ENCODE data around the gene CRB2.

The CRB2 gene

DNA sequence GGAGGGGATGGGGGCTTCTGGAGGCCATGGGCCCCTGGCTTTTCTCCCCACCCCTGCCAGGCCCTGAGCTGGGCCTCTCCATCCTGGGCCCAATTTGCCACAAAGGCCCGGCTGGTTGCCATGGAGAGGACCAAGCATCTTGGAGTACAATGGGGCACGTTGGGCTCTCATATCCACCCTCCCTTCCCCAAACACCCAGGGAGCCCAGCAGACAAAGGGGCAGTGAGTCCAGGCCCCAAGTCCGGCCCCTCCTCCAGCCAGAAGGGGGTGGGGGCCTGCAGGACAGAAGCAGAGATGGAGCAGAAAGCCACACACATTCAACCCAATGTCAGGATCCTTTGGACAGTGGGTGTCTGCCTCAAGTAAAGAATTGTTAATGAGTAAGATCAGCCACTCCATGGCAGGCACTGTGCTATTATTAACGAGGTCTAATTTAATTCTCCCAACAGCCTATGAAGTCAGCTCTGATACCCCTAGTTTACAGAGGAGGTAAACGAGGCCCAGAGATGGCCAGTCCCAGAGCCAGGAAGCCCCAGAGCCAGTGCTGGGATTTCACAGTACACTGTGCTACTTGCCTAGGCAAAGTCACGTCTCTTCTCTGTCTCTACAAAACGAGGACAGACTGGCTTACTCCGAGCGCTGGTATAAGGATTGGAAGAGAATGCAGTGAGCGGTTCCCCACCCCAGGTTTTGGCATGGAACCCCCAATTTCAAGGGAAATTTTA lies 2.3 kb downstream of the CRB2 start:
- H3K4me2 ChIP-seq (ENCODE audit: low read depth, low read length): no peak overlapping the region

DNA sequence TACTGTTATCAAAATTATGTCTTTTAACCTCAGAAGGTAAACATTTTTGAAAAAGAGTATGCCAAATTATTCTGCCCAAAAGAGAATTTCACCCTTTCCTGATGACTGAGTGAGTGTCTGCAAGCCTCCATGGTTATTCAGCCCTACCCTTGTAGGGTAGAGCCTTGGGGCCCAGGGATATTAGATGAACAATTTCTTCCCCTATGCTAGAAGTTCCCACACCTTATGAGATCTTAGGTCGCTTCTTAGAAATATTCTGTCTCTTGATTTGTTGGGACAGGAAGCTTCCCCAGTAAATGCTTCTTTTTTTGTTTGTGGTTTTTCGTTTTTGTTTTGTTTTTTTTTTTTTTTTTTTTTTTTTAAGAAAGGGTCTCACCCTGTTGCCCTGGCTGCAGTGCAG lies 3.1 kb downstream of the CRB2 start:
- Histone ChIP-seq H3K9ac (ENCODE audit: low read length) (no peak overlapping the region), H3K4me3 (ENCODE audit: low read length) (no peak overlapping the region), H3K79me2 (ENCODE audit: low read length) (no peaks in the 10 kb centered on the region), H4K20me1 (ENCODE audit: insufficient read depth, low read length) (no peaks in the 10 kb centered on the region), H3K4me2 (ENCODE audit: low read depth, low read length) (peak overlapping the region; percentile 18; the same call in 1 of the 2 replicates), H3K27ac (ENCODE audit: low read length) (no peak overlapping the region), H3K27me3 (replicated peaks; ENCODE audit: insufficient read depth, low read length) (no peaks in the 10 kb centered on the region), H3F3A (ENCODE audit: insufficient read depth, low read length) (no peaks in the 10 kb centered on the region), H3K4me1 (ENCODE audit: low read length) (peaks cover 17% of the 10 kb centered on the region), H3K9me3 (replicated peaks; ENCODE audit: insufficient read depth, low read length) (no peaks in the 10 kb centered on the region), H3K36me3 (replicated peaks; ENCODE audit: insufficient read depth, low read length) (no peaks in the 10 kb centered on the region), H3K9me2 (replicated peaks; ENCODE audit: insufficient read depth, low read length) (no peaks in the 10 kb centered on the region), H2AFZ (ENCODE audit: low read length) (no peak overlapping the region)
- TF ChIP-seq, protein P1, sequence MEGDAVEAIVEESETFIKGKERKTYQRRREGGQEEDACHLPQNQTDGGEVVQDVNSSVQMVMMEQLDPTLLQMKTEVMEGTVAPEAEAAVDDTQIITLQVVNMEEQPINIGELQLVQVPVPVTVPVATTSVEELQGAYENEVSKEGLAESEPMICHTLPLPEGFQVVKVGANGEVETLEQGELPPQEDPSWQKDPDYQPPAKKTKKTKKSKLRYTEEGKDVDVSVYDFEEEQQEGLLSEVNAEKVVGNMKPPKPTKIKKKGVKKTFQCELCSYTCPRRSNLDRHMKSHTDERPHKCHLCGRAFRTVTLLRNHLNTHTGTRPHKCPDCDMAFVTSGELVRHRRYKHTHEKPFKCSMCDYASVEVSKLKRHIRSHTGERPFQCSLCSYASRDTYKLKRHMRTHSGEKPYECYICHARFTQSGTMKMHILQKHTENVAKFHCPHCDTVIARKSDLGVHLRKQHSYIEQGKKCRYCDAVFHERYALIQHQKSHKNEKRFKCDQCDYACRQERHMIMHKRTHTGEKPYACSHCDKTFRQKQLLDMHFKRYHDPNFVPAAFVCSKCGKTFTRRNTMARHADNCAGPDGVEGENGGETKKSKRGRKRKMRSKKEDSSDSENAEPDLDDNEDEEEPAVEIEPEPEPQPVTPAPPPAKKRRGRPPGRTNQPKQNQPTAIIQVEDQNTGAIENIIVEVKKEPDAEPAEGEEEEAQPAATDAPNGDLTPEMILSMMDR (IDR thresholded peaks at IDR 0.05; ENCODE audit: low read length): no peak
- TF ChIP-seq EZH2 (optimal IDR thresholded peaks at IDR 0.05; ENCODE audit: low read depth, low read length) (no peak), EZH2phosphoT487 (IDR thresholded peaks at IDR 0.05; ENCODE audit: low read length) (no peak)
- no peak for DNase-seq

More for the DNA sequence above, 2.3 kb downstream of the CRB2 start:
- no peak for DNase-seq
- H3F3A ChIP-seq (ENCODE audit: insufficient read depth, low read length): no peaks in the 10 kb centered on the region
- H2AFZ ChIP-seq (ENCODE audit: low read length): no peak overlapping the region
- H4K20me1 ChIP-seq (ENCODE audit: insufficient read depth, low read length): no peaks in the 10 kb centered on the region
- H3K27me3 ChIP-seq (replicated peaks; ENCODE audit: insufficient read depth, low read length): no peaks in the 10 kb centered on the region
- no peak overlapping the region for H3K9ac ChIP-seq (ENCODE audit: low read length)
- H3K36me3 ChIP-seq (replicated peaks; ENCODE audit: insufficient read depth, low read length): no peaks in the 10 kb centered on the region
- H3K79me2 ChIP-seq (ENCODE audit: low read length): no peaks in the 10 kb centered on the region
- no peaks in the 10 kb centered on the region for H3K9me2 ChIP-seq (replicated peaks; ENCODE audit: insufficient read depth, low read length)
- no peak overlapping the region for H3K4me3 ChIP-seq (ENCODE audit: low read length)
- H3K9me3 ChIP-seq (replicated peaks; ENCODE audit: insufficient read depth, low read length): no peaks in the 10 kb centered on the region
- TF ChIP-seq EZH2 (optimal IDR thresholded peaks at IDR 0.05; ENCODE audit: low read depth, low read length): no peak
- no peak overlapping the region for H3K27ac ChIP-seq (ENCODE audit: low read length)
- peaks cover 17% of the 10 kb centered on the region for H3K4me1 ChIP-seq (ENCODE audit: low read length)

DNA sequence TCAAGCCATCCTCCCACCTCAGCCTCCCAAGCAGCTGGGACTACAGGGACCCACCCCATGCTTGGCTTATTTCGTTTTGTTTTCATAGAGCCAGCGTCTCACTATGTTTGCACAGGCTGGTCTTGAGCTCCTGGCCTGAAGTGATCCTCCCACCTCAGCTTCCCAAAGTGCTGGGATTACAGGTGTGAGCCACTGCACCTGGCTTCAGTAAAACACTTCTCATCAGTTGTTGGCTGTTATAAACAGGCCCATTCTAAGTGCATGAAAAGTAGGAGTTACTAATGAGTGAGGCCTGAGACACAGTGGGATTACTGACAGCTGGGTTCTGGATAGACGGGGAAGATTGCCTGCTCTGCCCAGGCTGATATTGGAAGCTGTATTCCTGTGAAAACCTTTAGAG lies 3.5 kb downstream of the CRB2 start:
- Histone ChIP-seq H3K27ac (ENCODE audit: low read length) (no peak overlapping the region), H3K9ac (ENCODE audit: low read length) (no peak overlapping the region), H3K79me2 (ENCODE audit: low read length) (no peaks in the 10 kb centered on the region), H2AFZ (ENCODE audit: low read length) (no peak overlapping the region), H3F3A (ENCODE audit: insufficient read depth, low read length) (no peaks in the 10 kb centered on the region), H3K9me3 (replicated peaks; ENCODE audit: insufficient read depth, low read length) (no peaks in the 10 kb centered on the region), H3K9me2 (replicated peaks; ENCODE audit: insufficient read depth, low read length) (no peaks in the 10 kb centered on the region), H3K4me3 (ENCODE audit: low read length) (no peak overlapping the region), H4K20me1 (ENCODE audit: insufficient read depth, low read length) (no peaks in the 10 kb centered on the region), H3K4me2 (ENCODE audit: low read depth, low read length) (0 out of 2 replicates have a peak overlapping the region, but pooled peaks have one; percentile 18), H3K36me3 (replicated peaks; ENCODE audit: insufficient read depth, low read length) (no peaks in the 10 kb centered on the region), H3K4me1 (ENCODE audit: low read length) (peaks cover 12% of the 10 kb centered on the region), H3K27me3 (replicated peaks; ENCODE audit: insufficient read depth, low read length) (no peaks in the 10 kb centered on the region)
- TF ChIP-seq, protein P1 (IDR thresholded peaks at IDR 0.05; ENCODE audit: low read length): no peak
- no peak for TF ChIP-seq EZH2phosphoT487 (IDR thresholded peaks at IDR 0.05; ENCODE audit: low read length)
- TF ChIP-seq EZH2 (optimal IDR thresholded peaks at IDR 0.05; ENCODE audit: low read depth, low read length): no peak
- no peak for DNase-seq

All from MM.1S (cell line).